Stimulated activated CD4-positive, alpha-beta T cell treated with anti-CD3 and anti-CD28 coated beads, Interleukin-12 subunit alpha, Interleukin-12 subunit beta, amount 100 ng/mL, for 24 hours (primary cell): ENCODE results near the gene PUM2.
A peak's percentile ranks its signal among the peaks of the same experiment; 100 is the strongest.
"Not testable (repeated sequence)": the region's sequence is repeated elsewhere in the genome, so short reads cannot be mapped to it uniquely, and the experiment has no call there.

ENCODE experiments used
- DNase-seq, 2 experiments: peaks; one replicate each; pipeline ENCODE4 v3.0.0-alpha.2; 2020; ENCODE audit warnings: low read depth in 2 of 2

The PUM2 gene

DNA sequence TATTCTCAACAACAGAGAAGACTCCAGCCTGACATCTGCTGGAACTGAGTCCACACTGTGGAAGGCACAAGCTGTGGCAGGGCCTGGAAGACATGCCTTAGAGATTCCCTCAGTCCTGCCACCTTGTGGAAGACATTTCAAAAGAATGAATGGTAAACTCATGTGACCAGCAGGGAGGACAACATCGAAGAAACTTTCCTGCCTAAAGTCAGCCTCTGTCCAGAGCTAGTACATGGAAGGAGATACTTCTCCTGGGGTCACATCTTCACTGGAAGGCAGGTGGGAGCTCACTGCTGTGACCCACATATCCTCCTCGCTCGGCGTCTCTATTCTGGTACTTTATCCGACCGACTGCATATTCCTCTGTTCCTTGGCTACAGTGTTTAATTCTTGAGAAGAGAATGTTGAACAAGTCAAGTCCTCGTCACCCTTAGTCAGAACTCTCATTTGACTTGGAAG, 59.5 kb downstream of the PUM2 start:
- no peak for DNase-seq

GRCh38 chr2:20288642-20289340, 61.9 kb downstream of the PUM2 start:
- DNase-seq = no peak

- DNase-seq = no peak
Measured at GRCh38 chr2:20282916-20283592, 67.6 kb downstream of the PUM2 start.

DNA sequence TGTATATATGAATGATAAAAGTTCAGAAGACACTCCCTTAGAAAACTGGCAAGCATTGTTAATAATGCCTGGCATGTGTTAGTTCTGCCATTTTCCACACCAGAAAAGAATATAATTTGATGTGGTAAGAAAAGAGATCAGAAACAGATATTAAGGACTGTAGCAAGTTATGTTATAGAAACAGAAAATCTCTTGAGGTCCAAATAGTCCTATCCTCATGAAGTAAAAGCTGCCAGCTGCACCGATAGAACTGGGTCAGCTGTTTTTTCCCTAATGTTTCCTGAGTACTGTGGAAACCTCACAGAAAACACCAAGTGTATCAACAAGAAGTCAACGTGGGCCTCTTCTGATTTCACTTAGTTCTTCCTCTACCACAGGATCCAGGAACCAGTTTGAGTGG, 68.8 kb downstream of the PUM2 start:
- no peak for DNase-seq

DNA sequence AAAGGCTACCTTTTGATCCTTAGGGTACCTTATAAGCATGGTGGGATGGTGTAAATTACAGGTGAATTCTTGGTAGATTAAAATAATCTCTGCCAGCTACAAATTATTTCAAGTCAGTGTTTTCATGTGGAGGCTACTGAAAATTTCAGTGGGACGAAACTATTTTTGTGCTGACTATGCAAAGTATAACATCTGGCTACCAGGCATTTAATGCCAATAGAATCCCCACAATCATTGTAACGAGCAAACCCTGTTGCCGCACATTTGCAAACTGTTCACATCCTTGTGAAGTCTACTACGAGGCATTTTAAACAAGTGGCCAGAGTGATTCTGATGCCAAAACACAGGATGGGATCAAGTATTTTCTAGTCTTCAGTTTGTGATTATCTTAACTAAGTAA, 77.6 kb downstream of the PUM2 start:
- no peak for DNase-seq

DNA sequence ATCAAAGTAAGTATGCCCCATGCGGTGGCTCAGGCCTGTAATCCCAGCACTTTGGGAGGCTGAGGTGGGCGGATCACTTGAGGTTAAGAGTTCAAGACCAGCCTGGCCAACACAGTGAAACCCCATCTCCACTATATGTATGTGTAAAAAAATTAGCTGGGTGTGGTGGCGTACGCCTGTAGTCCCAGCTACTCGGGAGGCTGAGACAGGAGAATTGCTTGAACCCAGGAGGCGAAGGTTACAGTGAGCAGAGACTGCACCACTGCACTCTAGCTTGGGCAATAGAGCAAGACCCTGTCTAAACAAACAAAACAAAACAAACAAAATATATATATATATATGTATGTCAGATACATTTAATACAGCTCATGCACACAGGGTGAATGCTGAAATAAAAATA, 82.3 kb downstream of the PUM2 start:
- DNase-seq = not testable (repeated sequence)

DNA sequence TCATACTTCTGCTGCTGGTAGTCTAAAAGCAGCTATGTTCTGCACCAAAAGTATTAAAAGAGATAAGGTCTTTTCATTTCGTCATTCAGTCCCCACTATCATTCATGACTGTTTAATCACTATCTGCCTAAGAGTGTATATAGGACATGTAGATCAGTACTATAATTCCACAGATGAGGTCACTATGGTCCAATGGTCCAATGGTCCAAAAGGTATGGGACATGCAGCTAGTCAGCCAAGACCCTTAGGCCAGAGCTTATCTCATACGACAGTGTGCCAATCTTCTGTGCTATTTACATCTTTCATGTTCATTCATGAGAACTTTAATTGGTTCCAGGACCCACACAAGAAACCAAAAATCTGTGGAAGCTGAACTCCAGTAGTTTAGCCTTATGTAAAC, 83.1 kb downstream of the PUM2 start:
- DNase-seq = no peak

DNA sequence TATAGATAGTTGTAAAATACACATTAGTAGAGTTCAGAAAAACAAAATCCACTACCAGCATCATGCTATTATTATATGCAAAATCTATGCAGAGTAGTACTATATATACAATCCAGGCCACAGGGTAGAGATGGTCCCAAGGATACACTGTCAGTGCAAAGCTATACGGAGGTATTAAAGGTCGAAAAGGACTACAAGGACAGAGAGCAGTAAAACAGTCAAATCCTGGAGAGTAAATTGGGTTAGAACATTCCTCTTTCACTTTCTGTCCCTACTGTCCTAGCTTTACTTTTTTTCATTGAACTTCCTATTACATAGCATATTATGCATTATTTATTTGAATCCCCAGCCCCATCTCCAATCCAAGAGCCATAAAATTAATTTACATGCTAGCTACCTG, 86.0 kb downstream of the PUM2 start:
- no peak for DNase-seq

- no peak for DNase-seq
Measured at GRCh38 chr2:20257411-20257810, 93.2 kb downstream of the PUM2 start.

GRCh38 chr2:20254731-20255130, 95.9 kb downstream of the PUM2 start:
- no peak for DNase-seq

DNA sequence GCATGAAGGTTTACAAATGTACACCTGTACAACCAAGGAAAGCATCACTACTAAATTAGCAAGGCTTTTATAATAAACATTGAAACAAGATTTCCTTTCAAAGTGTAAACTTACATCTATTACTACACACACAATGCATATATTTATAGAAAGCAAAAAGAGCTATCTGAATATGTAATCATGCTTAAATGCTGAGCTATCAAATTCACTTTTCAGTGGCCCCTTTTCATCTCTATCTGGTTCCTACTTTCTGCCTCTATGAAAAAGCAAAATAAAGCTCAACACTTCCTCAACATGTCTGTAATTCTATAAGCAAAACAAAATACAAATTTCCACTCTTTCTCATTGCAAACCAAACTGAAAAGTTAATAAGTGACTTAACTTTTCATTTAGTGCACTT, 100.2 kb downstream of the PUM2 start:
- no peak for DNase-seq

DNA sequence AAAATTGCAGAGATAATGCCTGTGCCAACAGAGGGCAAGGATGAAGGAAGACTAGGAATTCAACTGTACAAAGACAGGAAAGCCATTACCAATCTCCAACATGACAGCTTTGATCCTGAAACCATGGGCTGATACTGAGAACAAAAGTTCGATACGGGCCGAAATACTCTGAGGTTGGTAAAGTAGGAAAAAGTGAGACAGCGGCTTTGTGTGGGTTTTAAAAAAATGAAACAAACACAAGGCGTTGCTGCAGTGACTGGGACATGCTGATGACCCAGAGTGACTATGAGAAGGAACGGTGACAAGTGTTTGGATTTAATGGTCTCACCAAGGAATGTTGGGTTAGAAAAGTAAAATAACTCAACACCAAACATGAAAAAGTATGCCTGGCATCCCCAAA, 101.5 kb downstream of the PUM2 start:
- DNase-seq = no peak

GRCh38 chr2:20247084-20247483, 103.6 kb downstream of the PUM2 start:
- DNase-seq = no peak

GRCh38 chr2:20243637-20244036, 107.0 kb downstream of the PUM2 start:
- not testable (repeated sequence) for DNase-seq

DNA sequence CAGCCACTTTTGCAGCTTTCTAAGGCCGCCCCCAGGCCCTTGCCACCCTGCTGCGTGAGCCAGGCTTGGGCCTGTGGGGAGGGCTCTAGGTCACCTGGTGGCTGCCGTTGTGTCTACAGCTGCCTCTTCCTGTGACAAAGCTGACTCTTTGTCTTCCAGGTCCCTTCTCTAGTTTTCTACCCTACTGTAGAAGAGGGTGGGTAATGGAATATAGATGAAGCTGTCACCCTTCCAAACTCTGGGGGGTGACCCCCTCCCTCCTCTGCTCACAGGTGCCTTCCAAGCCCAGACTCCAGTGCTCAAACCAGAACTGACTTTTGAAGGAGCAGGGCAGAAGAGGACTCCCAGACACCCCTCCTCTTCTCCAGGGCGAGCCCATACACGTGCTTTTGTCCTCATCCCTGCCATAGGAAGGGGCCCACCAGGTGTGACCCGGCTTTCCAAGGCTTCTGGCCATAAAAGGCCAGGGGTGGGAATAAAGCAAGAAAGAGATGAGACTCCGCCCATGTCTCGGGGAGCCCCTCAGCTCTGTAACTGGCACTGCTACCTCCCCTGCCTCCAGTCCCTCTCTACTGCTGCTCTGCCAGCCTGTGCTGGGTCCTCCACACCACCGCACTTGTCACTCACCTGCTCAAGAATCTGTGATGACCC, 107.8 kb downstream of the PUM2 start:
- no peak for DNase-seq

- DNase-seq = peak in 1 of 2 experiments; percentile 28
Measured at GRCh38 chr2:20241973-20242726, 108.5 kb downstream of the PUM2 start.

DNA sequence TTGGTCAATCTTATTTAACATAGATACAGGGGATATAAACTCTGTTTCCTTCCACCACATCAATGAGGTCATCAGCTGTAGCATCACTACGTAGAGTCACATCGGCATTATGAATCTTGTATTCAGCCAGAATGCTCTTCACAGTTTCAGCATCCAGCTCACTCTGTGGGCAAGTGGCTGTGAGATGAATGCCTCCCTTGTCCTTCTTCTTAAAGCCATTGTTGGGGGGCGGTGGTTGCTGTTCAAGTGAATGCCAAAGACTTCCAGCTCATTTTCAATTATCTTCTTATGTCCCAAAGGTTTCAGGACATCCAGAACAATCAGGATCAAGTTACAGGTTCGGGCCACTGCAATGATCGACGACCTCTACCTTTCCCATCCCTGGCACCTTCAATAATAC, 110.4 kb downstream of the PUM2 start:
- not testable (repeated sequence) for DNase-seq

- DNase-seq = no peak
Measured at GRCh38 chr2:20236496-20236895, 114.1 kb downstream of the PUM2 start.

GRCh38 chr2:20235655-20236305, 114.9 kb downstream of the PUM2 start:
- no peak for DNase-seq

DNA sequence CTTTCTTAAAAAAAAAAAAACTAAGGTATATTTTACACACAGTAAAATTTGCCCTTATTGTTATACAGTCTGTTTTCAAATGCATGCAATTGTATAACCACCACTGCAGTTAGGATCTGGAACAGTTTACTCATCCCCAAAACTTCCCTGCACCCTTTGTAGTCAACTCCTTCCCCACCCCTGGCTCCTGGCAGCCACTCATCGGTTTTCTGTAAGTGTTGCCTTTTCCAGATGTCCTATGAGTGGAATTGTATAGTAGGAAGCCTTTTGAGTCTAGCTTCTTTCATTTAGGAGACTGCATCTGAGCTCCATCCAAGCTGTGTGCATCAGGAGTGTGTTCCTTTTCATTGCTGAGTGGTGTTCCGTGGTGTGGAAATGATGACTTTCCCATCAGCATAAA, 116.0 kb downstream of the PUM2 start:
- not testable (repeated sequence) for DNase-seq

DNA sequence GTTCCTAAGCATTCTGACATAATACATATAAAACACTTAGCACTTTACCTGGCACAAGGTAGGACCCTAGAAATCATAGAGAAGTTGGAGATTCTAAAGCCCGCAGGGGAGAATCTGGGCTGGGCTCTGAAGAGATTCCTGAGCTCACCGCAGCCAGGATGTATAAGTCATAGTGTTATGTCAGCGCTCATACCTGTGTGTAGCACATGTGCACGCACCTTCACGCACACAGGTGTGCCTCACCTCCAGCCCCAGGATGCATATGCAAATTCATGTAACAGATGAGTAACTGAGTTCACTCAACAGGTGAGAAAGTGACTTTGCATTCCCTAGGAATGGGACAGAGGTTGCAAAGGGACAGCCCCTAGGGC, 117.8 kb downstream of the PUM2 start:
- DNase-seq = no peak

DNA sequence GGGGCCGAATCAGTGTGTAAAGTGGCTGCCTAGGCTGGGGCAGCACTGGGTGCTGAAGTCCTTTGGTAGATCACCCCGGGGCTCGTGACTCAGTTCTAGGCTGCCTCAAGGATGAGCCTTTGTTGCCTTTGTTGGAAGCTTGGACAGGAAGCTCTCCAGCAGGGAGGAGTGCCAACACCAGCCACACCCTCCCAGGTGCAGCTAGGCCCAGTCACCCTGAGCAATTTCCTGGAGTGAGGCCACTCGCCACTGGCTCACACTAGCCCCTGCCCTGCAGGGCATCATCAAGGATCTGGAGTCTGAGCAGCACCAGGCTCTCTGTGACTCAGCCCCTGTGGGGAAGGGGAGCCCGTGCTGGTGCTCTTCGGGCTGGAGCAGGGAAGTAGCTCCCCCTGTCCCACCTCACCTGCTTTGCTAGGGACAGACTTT, 119.0 kb downstream of the PUM2 start:
- no peak for DNase-seq
